Activated T-helper 1 cell treated with anti-CD3 and anti-CD28 coated beads, Interleukin-12 subunit alpha, Interleukin-12 subunit beta, Interleukin-2, Interleukin-4 antibody, amounts not matched to agents 30 ng/mL and 10 ng/mL and 1 ng/mL, durations not matched to agents 14 hours and 24 hours and 36 hours (primary cell): ENCODE data around the gene HSDL1. TPM values are rescaled to one million over a fixed set of nuclear protein-coding genes. Genes with fewer than 3 reads are reported as not detected.

Experiments
- DNase-seq: peaks from one replicate; pipeline ENCODE4 v3.0.0; 2021; ENCODE audit warnings: low spot score
- H3K27ac Mint-ChIP-seq: one replicate; pipeline ENCODE4 v1.8.0; 2021; ENCODE audit warnings: mild to moderate bottlenecking, mixed read lengths
- H3K27me3 Mint-ChIP-seq: one replicate; pipeline ENCODE4 v1.8.0; 2022; ENCODE audit warnings: mild to moderate bottlenecking, moderate library complexity, mixed read lengths; ENCODE audit not compliant: insufficient read depth
- H3K36me3 Mint-ChIP-seq: one replicate; pipeline ENCODE4 v1.8.0; 2021; ENCODE audit warnings: low read depth, mixed read lengths
- H3K4me1 Mint-ChIP-seq: one replicate; pipeline ENCODE4 v1.8.0; 2021; ENCODE audit warnings: low read depth, mixed read lengths
- H3K4me3 Mint-ChIP-seq: one replicate; pipeline ENCODE4 v1.8.0; 2021; ENCODE audit warnings: mild to moderate bottlenecking, moderate library complexity, mixed read lengths
- H3K9me3 Mint-ChIP-seq: one replicate; pipeline ENCODE4 v1.8.0; 2021; ENCODE audit warnings: mixed read lengths
- intact Hi-C: fragments of 100-400 bp; cut with micrococcal nuclease; formaldehyde crosslinking; loops from one replicate; pipeline ENCODE4 v1.15.1; 2024
- total RNA-seq: library from RNA; stranded (reverse); gene quantifications from 2 replicates; pipeline ENCODE4 v1.2.3, GENCODE V29; 2022

HSDL1 gene
- total RNA-seq, 1 donor from 2014 or later = 23.1 TPM

DNA sequence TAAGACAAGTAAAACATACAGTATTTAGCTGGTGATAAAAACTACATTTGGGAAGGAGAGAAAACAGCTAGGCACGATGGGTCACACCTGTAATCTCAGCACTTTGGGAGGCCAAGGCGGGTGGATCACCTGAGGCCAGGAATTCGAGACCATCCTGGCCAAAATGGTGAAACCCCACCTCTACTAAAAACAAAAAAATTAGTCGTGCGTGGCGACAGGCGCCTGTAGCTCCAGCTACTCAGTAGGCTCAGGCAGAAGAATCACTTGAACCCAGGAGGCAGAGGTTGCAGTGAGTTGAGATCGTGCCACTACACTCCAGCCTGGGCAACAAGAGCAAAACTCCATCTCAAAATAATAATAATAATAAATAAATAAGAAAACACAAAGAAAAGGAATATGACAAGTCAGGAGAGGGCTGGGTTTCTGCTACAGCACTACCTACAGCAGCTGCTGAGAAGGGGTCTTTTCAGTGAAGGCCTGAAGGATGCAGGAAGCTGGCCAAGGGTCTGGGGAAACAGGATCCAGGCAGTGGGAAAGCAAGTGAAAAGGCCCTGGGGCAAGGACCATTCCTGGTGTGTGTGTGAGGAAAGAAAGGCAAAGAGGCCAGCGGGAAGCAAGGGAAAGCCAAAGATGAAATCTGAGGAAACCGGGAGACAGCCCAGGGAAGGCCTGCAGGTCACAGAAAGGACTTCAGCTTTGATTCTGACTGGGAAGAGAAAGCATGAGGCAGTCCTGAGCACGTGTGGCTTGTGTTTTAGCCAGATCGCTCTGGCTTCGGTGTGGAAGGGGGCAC, 38.8 kb downstream of the HSDL1 start:
- Mint-ChIP-seq H3K4me1 (peaks cover 19% of the 10 kb centered on the region), H3K4me3 (no peak overlapping the region), H3K36me3 (peaks cover 24% of the 10 kb centered on the region), H3K27ac (no peak overlapping the region), H3K27me3 (no peaks in the 10 kb centered on the region), H3K9me3 (no peaks in the 10 kb centered on the region)
- intact Hi-C loops = no loop called here
- no peak for DNase-seq

DNA sequence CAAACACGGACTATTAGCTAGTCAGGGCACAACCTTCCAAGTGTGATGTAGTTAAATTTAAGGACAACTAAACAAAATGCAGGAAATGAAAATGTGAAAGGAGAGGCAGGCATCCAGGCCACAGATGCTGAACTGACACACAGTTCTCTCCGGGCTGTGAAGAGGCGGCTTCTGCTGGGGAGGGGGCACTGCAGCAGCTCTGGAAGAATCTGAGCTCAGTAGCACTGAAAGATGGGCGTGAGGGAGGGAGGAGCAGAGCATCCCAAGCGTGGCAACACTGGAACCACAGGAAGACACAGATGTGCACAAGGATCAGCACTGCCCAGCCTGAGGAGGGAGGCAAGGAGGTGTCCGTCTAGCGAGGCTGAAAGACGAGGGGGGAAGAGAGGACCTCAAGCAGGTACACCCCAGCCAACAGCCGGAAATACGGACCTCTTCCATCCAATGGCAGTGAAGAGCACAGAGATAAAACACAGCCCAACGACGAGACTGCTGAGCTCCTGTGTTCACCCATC, 39.6 kb downstream of the HSDL1 start:
- H3K27me3 Mint-ChIP-seq = no peaks in the 10 kb centered on the region
- H3K27ac Mint-ChIP-seq = peak overlapping the region; percentile 19
- no peaks in the 10 kb centered on the region for H3K9me3 Mint-ChIP-seq
- no peak overlapping the region for H3K4me3 Mint-ChIP-seq
- intact Hi-C loops = no loop called here
- H3K36me3 Mint-ChIP-seq = peaks cover 18% of the 10 kb centered on the region
- peaks cover 11% of the 10 kb centered on the region for H3K4me1 Mint-ChIP-seq
- DNase-seq = no peak

DNA sequence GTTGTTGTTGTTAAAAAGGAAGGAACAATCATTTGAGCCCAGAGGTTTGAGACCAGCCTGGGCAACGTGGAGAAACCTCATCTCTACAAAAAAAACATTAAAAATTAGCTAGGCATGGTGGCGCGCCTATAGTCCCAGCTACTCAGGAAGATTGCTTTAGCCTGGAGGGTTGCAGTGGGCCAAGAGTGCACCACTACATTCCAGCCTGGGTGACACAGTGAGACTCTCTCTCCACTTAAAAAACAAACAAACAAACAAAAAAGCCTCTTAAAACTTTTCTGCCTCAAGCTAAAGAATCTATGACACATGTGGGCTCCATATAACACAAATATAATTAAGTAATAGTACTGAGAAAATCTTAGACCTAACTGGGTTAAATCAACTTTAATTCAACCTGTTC, 40.7 kb downstream of the HSDL1 start:
- H3K27ac Mint-ChIP-seq = no peak overlapping the region
- H3K27me3 Mint-ChIP-seq = no peaks in the 10 kb centered on the region
- intact Hi-C loops = no loop called here
- DNase-seq = no peak
- no peaks in the 10 kb centered on the region for H3K9me3 Mint-ChIP-seq
- peaks cover 13% of the 10 kb centered on the region for H3K4me1 Mint-ChIP-seq
- peaks cover 17% of the 10 kb centered on the region for H3K36me3 Mint-ChIP-seq
- H3K4me3 Mint-ChIP-seq = no peak overlapping the region

DNA sequence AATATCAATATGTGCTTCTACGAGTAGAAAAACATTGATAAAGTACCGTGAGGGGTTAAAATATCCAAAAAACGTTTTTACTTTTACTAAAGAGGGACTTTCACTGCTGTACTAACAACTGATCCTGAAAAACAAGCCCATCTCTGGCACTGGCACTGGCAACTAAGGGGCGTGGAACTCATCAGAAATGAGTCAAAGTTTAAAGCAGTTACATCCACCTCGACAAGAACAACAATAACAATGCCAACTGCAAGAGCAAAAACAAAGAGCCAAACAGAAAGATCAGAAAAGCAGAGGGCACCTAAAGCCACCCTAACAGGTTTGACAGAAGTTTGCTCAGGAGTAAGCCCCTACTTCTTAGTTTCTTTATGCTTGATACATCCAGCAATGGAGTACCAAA, 41.3 kb downstream of the HSDL1 start:
- Mint-ChIP-seq H3K4me3 (no peak overlapping the region), H3K9me3 (no peaks in the 10 kb centered on the region), H3K27me3 (no peaks in the 10 kb centered on the region), H3K36me3 (peaks cover 22% of the 10 kb centered on the region), H3K27ac (no peak overlapping the region), H3K4me1 (peaks cover 19% of the 10 kb centered on the region)
- DNase-seq = no peak
- intact Hi-C loops = no loop called here

DNA sequence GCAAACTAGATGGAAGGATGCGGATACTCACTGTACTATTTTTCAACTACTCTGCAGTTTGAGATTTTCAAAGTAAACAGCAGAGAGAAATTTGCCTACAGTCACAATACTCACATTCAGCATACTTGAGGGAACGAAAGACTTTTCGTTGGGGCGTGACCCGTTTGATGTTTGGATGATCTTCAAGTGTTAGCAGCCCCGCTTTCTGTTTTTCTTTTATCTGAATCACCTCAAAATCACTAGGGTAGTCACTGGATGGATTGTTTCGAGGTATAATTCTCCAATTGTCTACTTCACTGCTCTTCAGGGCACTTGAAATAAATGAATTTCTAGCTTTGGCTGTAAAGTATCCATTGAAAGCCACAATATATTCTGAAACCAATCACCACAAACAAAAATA, 46.0 kb downstream of the HSDL1 start:
- intact Hi-C loops = loop anchor here (1.0 kb wide), 3 partner anchors 11 to 46 kb away; partner anchors contain the start of genes DNAAF1, HSDL1 and MBTPS1
- H3K27ac Mint-ChIP-seq = no peak overlapping the region
- no peaks in the 10 kb centered on the region for H3K9me3 Mint-ChIP-seq
- no peaks in the 10 kb centered on the region for H3K27me3 Mint-ChIP-seq
- peaks cover 15% of the 10 kb centered on the region for H3K4me1 Mint-ChIP-seq
- H3K36me3 Mint-ChIP-seq = peaks cover 32% of the 10 kb centered on the region
- no peak for DNase-seq
- H3K4me3 Mint-ChIP-seq = no peak overlapping the region

DNA sequence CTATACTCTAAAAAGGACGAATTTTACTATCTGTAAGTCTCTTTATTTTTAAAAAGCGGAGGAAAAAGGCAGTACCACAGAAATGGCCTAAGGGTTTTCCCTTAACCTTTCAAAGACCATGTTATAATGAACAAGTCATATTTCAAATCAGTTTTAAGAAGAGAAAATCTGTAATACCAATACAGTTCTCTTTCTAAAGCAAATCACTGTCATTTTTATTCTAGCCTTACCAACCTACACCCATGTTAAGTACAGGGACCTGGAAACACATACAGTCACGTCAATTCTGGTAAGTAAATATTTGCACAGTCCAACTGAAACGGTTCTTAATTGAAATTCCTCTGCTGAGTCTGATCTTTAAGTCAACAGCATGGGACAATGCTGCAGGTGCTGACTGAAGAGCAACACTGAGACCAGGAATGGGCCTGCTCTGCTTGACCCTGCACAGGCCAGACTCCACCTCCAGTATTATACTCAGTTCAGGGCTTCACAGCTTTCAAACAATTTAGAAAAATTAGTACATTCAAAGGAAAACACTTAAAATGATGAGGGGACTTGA, 48.5 kb downstream of the HSDL1 start:
- no peaks in the 10 kb centered on the region for H3K27me3 Mint-ChIP-seq
- DNase-seq = no peak
- H3K27ac Mint-ChIP-seq = no peak overlapping the region
- H3K4me1 Mint-ChIP-seq = peaks cover 15% of the 10 kb centered on the region
- H3K9me3 Mint-ChIP-seq = no peaks in the 10 kb centered on the region
- no peak overlapping the region for H3K4me3 Mint-ChIP-seq
- intact Hi-C loops = no loop called here
- H3K36me3 Mint-ChIP-seq = peaks cover 43% of the 10 kb centered on the region

DNA sequence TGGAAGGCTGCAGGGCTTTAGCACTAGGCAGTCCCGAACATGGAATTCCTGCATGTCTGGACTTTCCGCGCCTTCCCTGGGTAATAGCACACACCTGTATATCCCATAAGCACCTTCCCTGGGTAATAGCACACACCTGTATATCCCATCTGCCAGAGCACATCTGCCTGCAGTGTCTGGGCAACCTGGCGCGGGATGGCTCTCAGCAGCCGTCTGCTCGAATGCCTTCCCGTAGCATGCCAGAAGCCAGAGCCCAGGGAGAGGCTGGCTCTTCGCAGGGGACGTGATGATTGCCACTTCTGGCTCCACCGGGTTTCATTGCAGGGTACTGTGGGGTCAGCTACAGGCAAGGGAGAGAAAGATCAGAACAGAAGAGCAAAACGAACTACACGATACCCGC, 49.5 kb downstream of the HSDL1 start:
- no peaks in the 10 kb centered on the region for H3K27me3 Mint-ChIP-seq
- H3K27ac Mint-ChIP-seq = no peak overlapping the region
- H3K4me1 Mint-ChIP-seq = peaks cover 15% of the 10 kb centered on the region
- DNase-seq = no peak
- peaks cover 50% of the 10 kb centered on the region for H3K36me3 Mint-ChIP-seq
- intact Hi-C loops = no loop called here
- no peaks in the 10 kb centered on the region for H3K9me3 Mint-ChIP-seq
- H3K4me3 Mint-ChIP-seq = no peak overlapping the region

DNA sequence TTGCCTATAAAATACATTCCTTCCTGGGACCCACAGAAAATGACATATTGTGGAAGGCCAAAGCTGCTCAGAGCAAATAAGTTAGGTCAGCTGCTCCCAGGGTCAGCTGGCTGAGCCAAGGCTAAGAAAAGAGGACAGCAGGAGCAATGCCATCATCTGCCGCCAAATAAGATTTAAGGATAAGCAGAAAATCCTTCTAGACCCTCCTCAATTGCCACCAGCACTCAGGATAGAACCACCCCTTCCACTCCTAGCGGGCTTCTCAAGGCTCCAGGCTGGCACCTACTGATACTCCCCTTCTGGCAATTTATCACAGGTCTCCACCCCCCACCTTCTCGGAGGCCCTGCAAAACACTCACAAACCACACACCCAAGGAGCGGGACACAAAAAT, 51.1 kb downstream of the HSDL1 start:
- H3K36me3 Mint-ChIP-seq = peaks cover 52% of the 10 kb centered on the region
- no peaks in the 10 kb centered on the region for H3K27me3 Mint-ChIP-seq
- no peaks in the 10 kb centered on the region for H3K9me3 Mint-ChIP-seq
- DNase-seq = no peak
- H3K27ac Mint-ChIP-seq = no peak overlapping the region
- intact Hi-C loops = no loop called here
- H3K4me1 Mint-ChIP-seq = peaks cover 11% of the 10 kb centered on the region
- no peak overlapping the region for H3K4me3 Mint-ChIP-seq

DNA sequence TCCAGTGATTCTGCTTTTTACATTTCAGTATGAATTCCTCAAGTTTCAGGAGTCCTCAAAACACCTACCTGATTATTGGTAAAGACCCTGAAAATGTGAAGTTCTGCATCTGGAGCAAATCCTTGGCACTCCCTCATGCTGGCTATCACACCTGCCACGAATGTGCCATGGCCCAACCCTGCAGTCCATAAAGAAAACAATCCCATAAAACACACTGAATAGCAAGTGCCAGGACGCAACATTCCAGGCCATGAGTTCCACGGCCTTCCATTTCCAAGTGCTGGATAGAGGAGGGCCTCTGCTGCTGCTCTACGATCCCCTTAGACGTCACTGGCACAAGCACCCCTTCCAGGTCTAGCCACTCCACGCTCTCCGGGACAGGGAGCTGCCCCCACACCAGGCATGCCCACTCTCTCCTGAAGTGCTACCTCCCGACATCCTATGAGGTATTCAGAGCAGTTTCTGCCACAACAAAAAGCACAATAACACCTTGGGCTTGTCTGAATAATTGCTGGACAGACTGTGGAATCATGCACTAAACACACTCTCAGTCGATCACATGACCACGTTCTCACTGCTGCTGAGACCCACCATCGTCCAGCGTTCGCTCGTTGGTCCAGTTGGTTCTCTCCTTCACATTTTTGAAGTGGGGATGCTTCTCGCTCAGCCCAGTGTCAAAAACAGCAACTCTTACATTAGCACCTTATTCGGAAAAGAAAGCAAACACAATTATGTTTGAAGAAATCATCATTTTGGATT, 51.7 kb downstream of the HSDL1 start:
- Mint-ChIP-seq H3K4me1 (peaks cover 14% of the 10 kb centered on the region), H3K9me3 (no peaks in the 10 kb centered on the region), H3K27ac (no peak overlapping the region), H3K27me3 (no peaks in the 10 kb centered on the region), H3K36me3 (peaks cover 53% of the 10 kb centered on the region), H3K4me3 (no peak overlapping the region)
- DNase-seq = no peak
- intact Hi-C loops = no loop called here

DNA sequence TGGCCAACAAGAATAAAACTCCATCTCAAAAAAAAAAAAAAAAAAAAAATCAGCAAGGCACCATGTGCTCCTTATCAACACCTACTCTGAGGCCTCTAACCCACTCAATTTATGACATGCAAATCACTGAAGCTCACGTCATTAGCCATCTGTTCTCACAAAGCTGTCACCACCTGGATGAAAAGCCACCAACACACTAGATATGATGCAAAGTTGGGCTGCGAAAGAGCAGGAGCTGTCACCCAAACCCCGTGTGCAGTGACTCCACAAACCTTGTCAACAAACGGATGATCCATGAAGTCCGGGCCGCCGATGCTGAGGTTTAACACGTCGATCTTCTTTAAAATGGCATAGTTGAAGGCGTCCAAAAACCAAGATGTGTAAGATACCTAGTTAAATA, 53.5 kb downstream of the HSDL1 start:
- no peaks in the 10 kb centered on the region for H3K27me3 Mint-ChIP-seq
- H3K4me3 Mint-ChIP-seq = no peak overlapping the region
- peaks cover 58% of the 10 kb centered on the region for H3K36me3 Mint-ChIP-seq
- no peak for DNase-seq
- no peaks in the 10 kb centered on the region for H3K9me3 Mint-ChIP-seq
- intact Hi-C loops = no loop called here
- H3K4me1 Mint-ChIP-seq = peaks cover 28% of the 10 kb centered on the region
- no peak overlapping the region for H3K27ac Mint-ChIP-seq

DNA sequence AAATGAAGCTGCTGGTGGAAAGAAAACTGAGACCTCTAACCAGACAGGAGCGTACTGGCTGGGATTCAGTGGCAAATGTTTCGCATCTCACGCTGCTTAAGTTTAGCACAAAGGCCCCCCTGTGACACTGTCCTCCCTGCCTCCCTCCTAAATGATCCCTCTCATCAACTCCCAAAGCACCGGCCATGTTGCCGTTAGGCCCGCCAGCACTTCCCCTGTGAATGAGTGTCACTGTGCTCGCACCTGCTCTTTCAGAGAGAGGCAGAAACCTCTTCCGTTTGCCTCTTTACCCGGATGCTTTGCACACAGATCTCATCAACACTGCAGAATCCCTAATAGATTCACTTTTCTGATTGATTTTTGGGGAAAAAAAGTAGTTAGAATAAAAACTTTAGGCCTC, 54.8 kb downstream of the HSDL1 start:
- peaks cover 61% of the 10 kb centered on the region for H3K36me3 Mint-ChIP-seq
- H3K4me1 Mint-ChIP-seq = peaks cover 36% of the 10 kb centered on the region
- no peaks in the 10 kb centered on the region for H3K27me3 Mint-ChIP-seq
- no peaks in the 10 kb centered on the region for H3K9me3 Mint-ChIP-seq
- DNase-seq = no peak
- intact Hi-C loops = no loop called here
- H3K27ac Mint-ChIP-seq = no peak overlapping the region
- no peak overlapping the region for H3K4me3 Mint-ChIP-seq

DNA sequence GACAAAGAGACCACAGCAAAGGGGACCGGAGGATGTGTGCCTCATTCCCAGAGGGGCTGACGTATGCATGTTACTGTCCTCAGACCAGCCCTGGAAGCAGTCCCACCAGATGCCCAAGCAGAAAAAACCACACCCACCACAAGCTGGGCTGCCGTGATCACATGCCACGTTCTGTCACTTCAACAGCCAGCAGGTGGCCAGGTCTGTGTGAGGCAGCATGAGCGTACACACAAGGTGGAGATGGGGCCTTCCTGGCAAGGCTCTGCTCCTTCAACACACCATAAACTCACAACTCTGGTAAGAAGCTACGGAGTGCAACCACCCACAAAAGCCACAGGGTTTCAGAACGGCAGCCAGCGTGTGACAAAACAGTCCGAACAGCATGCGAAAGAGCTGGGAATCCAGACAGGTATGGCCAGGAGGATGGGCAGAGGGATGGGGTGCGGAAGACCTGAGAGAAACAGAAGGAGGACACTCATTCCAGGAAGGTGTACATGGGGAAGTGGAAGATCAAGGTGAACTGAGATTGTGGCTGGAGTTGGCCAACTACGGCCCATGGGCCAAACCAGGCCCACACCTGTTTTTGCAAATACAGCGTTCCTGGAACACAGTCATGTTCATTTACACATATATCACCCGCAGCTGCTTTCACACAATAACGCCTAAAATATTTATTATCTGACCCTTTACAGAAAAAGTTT, 56.1 kb downstream of the HSDL1 start:
- H3K36me3 Mint-ChIP-seq = peaks cover 52% of the 10 kb centered on the region
- peaks cover 43% of the 10 kb centered on the region for H3K4me1 Mint-ChIP-seq
- H3K27me3 Mint-ChIP-seq = no peaks in the 10 kb centered on the region
- H3K27ac Mint-ChIP-seq = peak overlapping the region; percentile 11
- H3K4me3 Mint-ChIP-seq = peak overlapping the region; percentile 30
- DNase-seq = peak; percentile 42
- H3K9me3 Mint-ChIP-seq = no peaks in the 10 kb centered on the region
- intact Hi-C loops = loop anchor here (1.0 to 2.0 kb wide), 4 partner anchors 10 to 98 kb away; partner anchors contain the start of genes DNAAF1, HSDL1, MBTPS1 and TAF1C
